HEK293 (cell line): ENCODE results near the gene NEURL1.

Experiments used
- CTCF ChIP-seq: fragments of 450-650 bp; formaldehyde crosslinking; IDR thresholded peaks from 2 replicates; pipeline ENCODE4 v1.5.1; 2016; ENCODE audit warnings: missing biosample characterization, missing genetic modification characterization
- ZNF658 ChIP-seq: fragments of 450-650 bp; formaldehyde crosslinking; IDR thresholded peaks from 2 replicates; pipeline ENCODE4; 2016; ENCODE audit warnings: missing biosample characterization, missing genetic modification characterization

DNA sequence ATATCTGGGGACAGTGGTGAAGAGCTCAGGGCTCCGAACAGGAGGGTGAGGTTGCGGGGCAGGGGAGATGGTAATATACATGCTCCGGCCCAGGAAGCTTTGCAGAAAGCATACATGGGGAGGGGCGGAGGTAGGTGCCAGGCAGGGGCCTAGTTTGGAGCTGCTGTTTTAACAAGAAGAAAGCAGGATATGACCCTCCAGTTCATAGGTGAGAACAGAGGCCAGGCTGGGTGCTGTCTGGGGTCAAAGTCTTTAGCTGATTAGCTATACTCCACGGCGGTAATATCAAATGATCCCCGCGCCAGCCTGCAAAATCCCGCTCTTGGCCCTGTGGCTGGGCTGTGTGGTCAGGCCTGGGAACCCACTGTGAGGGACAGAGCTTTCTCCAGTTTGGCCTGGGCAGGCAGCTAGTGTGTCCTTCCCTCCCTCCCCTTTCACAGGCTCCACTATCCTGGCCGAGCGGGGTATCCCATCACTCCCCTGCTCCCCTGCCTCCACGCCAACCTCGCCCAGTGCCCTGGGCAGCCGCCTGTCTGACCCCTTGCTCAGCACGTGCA lies 95.6 kb downstream of the NEURL1 start:
- TF ChIP-seq ZNF658 (tag by site-specific recombination) (no peak), CTCF (tag by site-specific recombination) (no peak)
